Astrocyte (in vitro differentiated cells and primary cell): Measurements from ENCODE around the gene MYO1E. TPM values are rescaled to one million over a fixed set of nuclear protein-coding genes. Genes with fewer than 3 reads are reported as not detected.

ENCODE experiments used
- DNase-seq: peaks from one replicate; pipeline ENCODE4 v3.0.0-alpha.2; 2010; ENCODE audit warnings: low read depth
- FAIRE-seq: peaks from 2 replicates; lab custom pipeline; 2011; peaks lifted over from hg19 to GRCh38; lab: Jason Lieb, UNC
- H2AFZ ChIP-seq: 2 replicates; pipeline ENCODE4 v1.6.0; 2012; ENCODE audit warnings: low read depth, low read length, inconsistent platforms
- H3K27ac ChIP-seq: 2 replicates; pipeline ENCODE4 v1.5.1; 2011; ENCODE audit warnings: low read depth, low read length, inconsistent platforms
- H3K27me3 ChIP-seq: 2 replicates; pipeline ENCODE4 v1.6.0; 2011; ENCODE audit warnings: low read length, inconsistent platforms; ENCODE audit not compliant: insufficient read depth
- H3K36me3 ChIP-seq: 2 replicates; pipeline ENCODE4 v1.5.1; 2011; ENCODE audit warnings: low read length, inconsistent platforms; ENCODE audit not compliant: insufficient read depth
- H3K4me1 ChIP-seq: 2 replicates; pipeline ENCODE4 v1.5.1; 2011; ENCODE audit warnings: low read length, inconsistent platforms; ENCODE audit not compliant: insufficient read depth
- H3K4me2 ChIP-seq: 2 replicates; pipeline ENCODE4 v1.6.0; 2012; ENCODE audit warnings: low read length, inconsistent platforms
- H3K4me3 ChIP-seq: 2 replicates; pipeline ENCODE4 v1.5.1; 2011; ENCODE audit warnings: low read depth, mild to moderate bottlenecking, low read length, inconsistent platforms; ENCODE audit not compliant: insufficient read depth
- H3K79me2 ChIP-seq: 2 replicates; pipeline ENCODE4 v1.6.0; 2012; ENCODE audit warnings: mild to moderate bottlenecking, low read length, inconsistent platforms; ENCODE audit not compliant: insufficient read depth
- H3K9ac ChIP-seq: 2 replicates; pipeline ENCODE4 v1.6.0; 2012; ENCODE audit warnings: mild to moderate bottlenecking, low read length, inconsistent platforms
- H3K9me3 ChIP-seq: 2 replicates; pipeline ENCODE4 v1.5.1; 2012; ENCODE audit warnings: low read depth, mild to moderate bottlenecking, low read length, inconsistent platforms; ENCODE audit not compliant: insufficient read depth
- H4K20me1 ChIP-seq: 2 replicates; pipeline ENCODE4 v1.6.0; 2012; ENCODE audit warnings: low read length, inconsistent platforms; ENCODE audit not compliant: insufficient read depth
- H3K27ac Mint-ChIP-seq: one replicate; pipeline ENCODE4 v1.8.0; 2021; ENCODE audit warnings: mild to moderate bottlenecking, mixed read lengths; ENCODE audit not compliant: unreplicated experiment
- H3K27me3 Mint-ChIP-seq: one replicate; pipeline ENCODE4 v1.8.0; 2021; ENCODE audit warnings: low read depth, mixed read lengths; ENCODE audit not compliant: unreplicated experiment
- H3K36me3 Mint-ChIP-seq: one replicate; pipeline ENCODE4 v1.8.0; 2021; ENCODE audit warnings: low read depth, mixed read lengths; ENCODE audit not compliant: unreplicated experiment
- H3K4me1 Mint-ChIP-seq: one replicate; pipeline ENCODE4 v1.8.0; 2021; ENCODE audit warnings: low read depth, mixed read lengths; ENCODE audit not compliant: unreplicated experiment
- H3K4me3 Mint-ChIP-seq: one replicate; pipeline ENCODE4 v1.8.0; 2021; ENCODE audit warnings: mild to moderate bottlenecking, moderate library complexity, mixed read lengths; ENCODE audit not compliant: unreplicated experiment
- H3K9me3 Mint-ChIP-seq: one replicate; pipeline ENCODE4 v1.8.0; 2021; ENCODE audit warnings: mild to moderate bottlenecking, mixed read lengths; ENCODE audit not compliant: unreplicated experiment
- EZH2 ChIP-seq: IDR thresholded peaks from 2 replicates; pipeline ENCODE4 v1.6.1; 2012; ENCODE audit warnings: mild to moderate bottlenecking, low read length, inconsistent platforms; ENCODE audit not compliant: insufficient read depth
- total RNA-seq: library from RNA; stranded (reverse); gene quantifications from 2 replicates; pipeline ENCODE4 v1.2.1, GENCODE V29; 2021
- TF ChIP-seq, protein P1 (sequence below): IDR thresholded peaks from 2 replicates; pipeline ENCODE4 v1.5.1; 2011; ENCODE audit warnings: low read depth, mild to moderate bottlenecking, inconsistent platforms, low read length, moderate library complexity; ENCODE audit not compliant: insufficient read depth

Gene MYO1E
- total RNA-seq, 1 donor from 2014 or later: 227 TPM

- H3K79me2 ChIP-seq: peaks cover 84% of the 10 kb centered on the region
- no peak overlapping the region for H3K9ac ChIP-seq
- no peaks in the 10 kb centered on the region for H3K27me3 Mint-ChIP-seq
- no peaks in the 10 kb centered on the region for H3K9me3 Mint-ChIP-seq
- H3K36me3 ChIP-seq: no peaks in the 10 kb centered on the region
- peaks cover 30% of the 10 kb centered on the region for H3K4me1 ChIP-seq
- H3K9me3 ChIP-seq: no peaks in the 10 kb centered on the region
- no peak overlapping the region for H3K4me3 ChIP-seq
- H4K20me1 ChIP-seq: peaks cover 59% of the 10 kb centered on the region
- H2AFZ ChIP-seq: no peak overlapping the region
- H3K4me3 Mint-ChIP-seq: no peak overlapping the region
- no peaks in the 10 kb centered on the region for H3K27me3 ChIP-seq
- TF ChIP-seq, protein P1, sequence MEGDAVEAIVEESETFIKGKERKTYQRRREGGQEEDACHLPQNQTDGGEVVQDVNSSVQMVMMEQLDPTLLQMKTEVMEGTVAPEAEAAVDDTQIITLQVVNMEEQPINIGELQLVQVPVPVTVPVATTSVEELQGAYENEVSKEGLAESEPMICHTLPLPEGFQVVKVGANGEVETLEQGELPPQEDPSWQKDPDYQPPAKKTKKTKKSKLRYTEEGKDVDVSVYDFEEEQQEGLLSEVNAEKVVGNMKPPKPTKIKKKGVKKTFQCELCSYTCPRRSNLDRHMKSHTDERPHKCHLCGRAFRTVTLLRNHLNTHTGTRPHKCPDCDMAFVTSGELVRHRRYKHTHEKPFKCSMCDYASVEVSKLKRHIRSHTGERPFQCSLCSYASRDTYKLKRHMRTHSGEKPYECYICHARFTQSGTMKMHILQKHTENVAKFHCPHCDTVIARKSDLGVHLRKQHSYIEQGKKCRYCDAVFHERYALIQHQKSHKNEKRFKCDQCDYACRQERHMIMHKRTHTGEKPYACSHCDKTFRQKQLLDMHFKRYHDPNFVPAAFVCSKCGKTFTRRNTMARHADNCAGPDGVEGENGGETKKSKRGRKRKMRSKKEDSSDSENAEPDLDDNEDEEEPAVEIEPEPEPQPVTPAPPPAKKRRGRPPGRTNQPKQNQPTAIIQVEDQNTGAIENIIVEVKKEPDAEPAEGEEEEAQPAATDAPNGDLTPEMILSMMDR: no peak
- no peak for TF ChIP-seq EZH2
- FAIRE-seq: peak; percentile 39
- no peak overlapping the region for H3K4me2 ChIP-seq
- DNase-seq: peak; percentile 72
- peaks cover 15% of the 10 kb centered on the region for H3K36me3 Mint-ChIP-seq
- no peak overlapping the region for H3K27ac Mint-ChIP-seq
- H3K4me1 Mint-ChIP-seq: peaks cover 24% of the 10 kb centered on the region
- H3K27ac ChIP-seq: no peak overlapping the region
Observed at GRCh38 chr15:59306520-59307164, 66.0 kb downstream of the MYO1E start.

DNA sequence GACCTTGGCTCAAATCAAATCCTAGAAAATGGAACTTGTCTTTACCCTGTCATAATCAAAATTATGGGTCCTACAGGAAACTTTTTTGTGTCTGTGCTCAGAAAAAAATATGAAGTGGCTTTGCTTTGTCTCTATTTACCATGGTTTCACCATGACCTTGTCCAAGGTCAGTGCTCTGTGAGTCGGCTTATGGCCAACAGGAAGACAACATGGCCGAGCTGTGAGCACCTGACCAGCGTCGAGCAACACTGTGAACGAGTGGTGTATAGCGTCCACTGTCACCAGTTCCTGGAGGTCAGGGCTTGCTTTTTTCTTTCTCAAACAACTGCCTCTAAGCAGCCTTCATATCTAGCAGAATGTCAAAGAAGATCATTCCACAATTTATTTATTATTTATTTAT is 67.9 kb downstream of the MYO1E start:
- peaks cover 37% of the 10 kb centered on the region for H3K4me1 Mint-ChIP-seq
- H3K27ac Mint-ChIP-seq: peak overlapping the region; percentile 66
- Histone ChIP-seq H3K4me1 (peaks cover 42% of the 10 kb centered on the region), H2AFZ (no peak overlapping the region), H3K4me2 (no peak overlapping the region), H4K20me1 (peaks cover 41% of the 10 kb centered on the region), H3K36me3 (no peaks in the 10 kb centered on the region), H3K9ac (no peak overlapping the region), H3K4me3 (no peak overlapping the region), H3K9me3 (no peaks in the 10 kb centered on the region), H3K27me3 (no peaks in the 10 kb centered on the region), H3K79me2 (peaks cover 84% of the 10 kb centered on the region), H3K27ac (peak overlapping the region; percentile 45)
- no peaks in the 10 kb centered on the region for H3K9me3 Mint-ChIP-seq
- peaks cover 10% of the 10 kb centered on the region for H3K36me3 Mint-ChIP-seq
- no peak for TF ChIP-seq EZH2
- TF ChIP-seq, protein P1: no peak
- no peak overlapping the region for H3K4me3 Mint-ChIP-seq
- no peaks in the 10 kb centered on the region for H3K27me3 Mint-ChIP-seq
- no peak for DNase-seq
- FAIRE-seq: no peak
